Parathyroid adenoma (tissue), 2 donors: ENCODE measurements around the gene C6.

Source experiments
- H2AFZ ChIP-seq: fragments of 300-600 bp; sonication (generic); one replicate; pipeline ENCODE4 v1.7.0; 2017; ENCODE audit warnings: antibody characterized with exemption, mild to moderate bottlenecking
- H3K27ac ChIP-seq: fragments of 300-600 bp; sonication (generic); one replicate; pipeline ENCODE4 v1.7.0; 2017
- H3K27me3 ChIP-seq: fragments of 300-600 bp; sonication (generic); one replicate; pipeline ENCODE4 v1.7.0; 2017; ENCODE audit warnings: low read length; ENCODE audit not compliant: control insufficient read depth, insufficient read depth
- H3K36me3 ChIP-seq: fragments of 300-600 bp; sonication (generic); one replicate; pipeline ENCODE4 v1.7.0; 2017; ENCODE audit warnings: low read length; ENCODE audit not compliant: control insufficient read depth, insufficient read depth
- H3K4me1 ChIP-seq: fragments of 300-600 bp; sonication (generic); one replicate; pipeline ENCODE4 v1.7.0; 2017; ENCODE audit warnings: control low read depth
- H3K4me2 ChIP-seq: fragments of 300-600 bp; sonication (generic); one replicate; pipeline ENCODE4 v1.7.0; 2017; ENCODE audit warnings: low read length
- H3K4me3 ChIP-seq: fragments of 300-600 bp; sonication (generic); one replicate; pipeline ENCODE4 v1.7.0; 2017; ENCODE audit warnings: low read depth, low read length
- H3K79me2 ChIP-seq: fragments of 300-600 bp; sonication (generic); one replicate; pipeline ENCODE4 v1.7.0; 2017; ENCODE audit warnings: control low read depth
- H3K9ac ChIP-seq: fragments of 300-600 bp; sonication (generic); one replicate; pipeline ENCODE4 v1.7.0; 2017; ENCODE audit warnings: mild to moderate bottlenecking
- H3K9me3 ChIP-seq: fragments of 300-600 bp; sonication (generic); one replicate; pipeline ENCODE4 v1.7.0; 2017; ENCODE audit warnings: low read length; ENCODE audit not compliant: control insufficient read depth
- TF ChIP-seq, protein P1 (sequence below): fragments of 300-600 bp; sonication (generic); IDR thresholded peaks from one replicate; pipeline ENCODE4 v1.7.0; 2017; ENCODE audit warnings: antibody characterized with exemption, mild to moderate bottlenecking
- donor health status: primary hyperparathyroidism.

The C6 gene

DNA sequence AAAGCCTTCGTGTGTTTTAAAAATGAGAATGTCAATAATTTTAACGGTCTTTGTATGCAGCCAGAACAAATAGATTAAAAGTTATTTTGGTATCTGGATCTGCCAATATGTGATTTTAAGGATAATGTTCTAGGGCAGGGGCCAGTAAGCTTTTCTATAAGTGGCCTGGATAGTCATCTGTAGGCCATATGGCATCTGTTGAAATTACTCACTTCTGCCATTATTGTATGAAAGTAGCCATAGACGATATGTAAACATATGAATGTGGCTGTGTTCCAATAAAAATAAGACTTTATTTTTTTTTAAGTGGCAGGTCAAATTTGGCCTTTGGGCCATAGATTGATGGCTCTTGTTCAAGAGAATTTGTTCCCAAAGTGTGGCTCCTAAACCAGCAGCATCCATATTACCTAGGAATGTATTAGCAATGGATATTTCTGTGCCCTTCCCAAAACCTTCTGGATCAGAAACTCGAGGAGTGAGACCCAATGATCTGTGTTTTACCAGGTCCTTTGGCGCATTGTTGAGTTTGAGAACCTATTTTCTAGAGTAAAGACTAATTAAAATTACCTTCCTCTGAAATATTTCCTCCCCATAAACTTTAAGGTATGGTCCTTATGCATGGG lies 55.9 kb downstream of the C6 start:
- H3K9me3 ChIP-seq: no peaks in the 10 kb centered on the region
- H3K4me3 ChIP-seq: no peak overlapping the region
- no peaks in the 10 kb centered on the region for H3K36me3 ChIP-seq
- TF ChIP-seq, protein P1, sequence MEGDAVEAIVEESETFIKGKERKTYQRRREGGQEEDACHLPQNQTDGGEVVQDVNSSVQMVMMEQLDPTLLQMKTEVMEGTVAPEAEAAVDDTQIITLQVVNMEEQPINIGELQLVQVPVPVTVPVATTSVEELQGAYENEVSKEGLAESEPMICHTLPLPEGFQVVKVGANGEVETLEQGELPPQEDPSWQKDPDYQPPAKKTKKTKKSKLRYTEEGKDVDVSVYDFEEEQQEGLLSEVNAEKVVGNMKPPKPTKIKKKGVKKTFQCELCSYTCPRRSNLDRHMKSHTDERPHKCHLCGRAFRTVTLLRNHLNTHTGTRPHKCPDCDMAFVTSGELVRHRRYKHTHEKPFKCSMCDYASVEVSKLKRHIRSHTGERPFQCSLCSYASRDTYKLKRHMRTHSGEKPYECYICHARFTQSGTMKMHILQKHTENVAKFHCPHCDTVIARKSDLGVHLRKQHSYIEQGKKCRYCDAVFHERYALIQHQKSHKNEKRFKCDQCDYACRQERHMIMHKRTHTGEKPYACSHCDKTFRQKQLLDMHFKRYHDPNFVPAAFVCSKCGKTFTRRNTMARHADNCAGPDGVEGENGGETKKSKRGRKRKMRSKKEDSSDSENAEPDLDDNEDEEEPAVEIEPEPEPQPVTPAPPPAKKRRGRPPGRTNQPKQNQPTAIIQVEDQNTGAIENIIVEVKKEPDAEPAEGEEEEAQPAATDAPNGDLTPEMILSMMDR: no peak
- H3K27ac ChIP-seq: no peak overlapping the region
- H2AFZ ChIP-seq: no peak overlapping the region
- H3K27me3 ChIP-seq: no peaks in the 10 kb centered on the region
- H3K79me2 ChIP-seq: no peaks in the 10 kb centered on the region
- H3K4me1 ChIP-seq: no peaks in the 10 kb centered on the region
- H3K4me2 ChIP-seq: no peak overlapping the region
- no peak overlapping the region for H3K9ac ChIP-seq

DNA sequence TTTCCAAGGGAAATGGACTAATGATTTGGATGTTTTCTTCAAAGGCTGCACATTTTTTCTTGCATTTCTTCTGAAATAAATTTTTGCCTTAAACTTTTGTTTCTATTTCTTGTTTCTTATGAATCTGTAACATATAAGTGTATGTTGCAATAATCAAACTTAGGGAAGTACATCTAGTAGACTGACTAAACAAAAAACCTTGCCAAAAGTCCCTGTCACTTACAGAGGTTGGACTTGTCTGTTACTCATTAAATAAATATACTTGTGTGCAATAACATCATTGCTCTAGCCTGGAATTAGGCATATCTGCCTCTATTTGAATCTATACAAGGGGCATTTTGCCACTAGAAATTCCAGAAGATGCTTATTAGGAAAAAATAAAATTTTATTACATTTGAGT lies 56.6 kb downstream of the C6 start:
- Histone ChIP-seq H3K4me2 (no peak overlapping the region), H3K27ac (no peak overlapping the region), H3K9ac (no peak overlapping the region), H3K4me1 (no peaks in the 10 kb centered on the region), H3K9me3 (no peaks in the 10 kb centered on the region), H3K4me3 (no peak overlapping the region), H3K36me3 (no peaks in the 10 kb centered on the region), H3K79me2 (no peaks in the 10 kb centered on the region), H2AFZ (no peak overlapping the region), H3K27me3 (no peaks in the 10 kb centered on the region)
- TF ChIP-seq, protein P1: no peak

DNA sequence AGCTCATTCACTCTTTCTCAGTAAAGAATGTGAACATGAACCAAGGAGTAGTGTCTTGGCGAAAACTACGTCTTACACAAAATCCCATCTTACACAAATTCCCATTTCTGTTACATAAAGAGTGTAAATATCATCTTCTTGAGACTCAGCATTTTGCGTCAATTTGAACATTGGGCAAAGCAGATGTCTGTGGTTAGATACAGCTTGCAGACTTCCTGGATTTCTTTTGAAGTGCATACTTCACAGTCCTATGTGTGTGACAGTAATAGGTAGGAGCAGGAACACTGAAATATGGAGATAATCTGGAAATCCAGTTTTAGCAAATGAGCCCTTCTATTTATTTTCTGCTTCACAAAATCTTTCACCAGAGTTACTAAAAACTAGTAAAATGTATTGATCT lies 58.8 kb downstream of the C6 start:
- Histone ChIP-seq H3K79me2 (no peaks in the 10 kb centered on the region), H2AFZ (no peak overlapping the region), H3K27me3 (no peaks in the 10 kb centered on the region), H3K9me3 (no peaks in the 10 kb centered on the region), H3K9ac (no peak overlapping the region), H3K4me2 (no peak overlapping the region), H3K27ac (no peak overlapping the region), H3K36me3 (no peaks in the 10 kb centered on the region), H3K4me3 (no peak overlapping the region), H3K4me1 (no peaks in the 10 kb centered on the region)
- TF ChIP-seq, protein P1: no peak

DNA sequence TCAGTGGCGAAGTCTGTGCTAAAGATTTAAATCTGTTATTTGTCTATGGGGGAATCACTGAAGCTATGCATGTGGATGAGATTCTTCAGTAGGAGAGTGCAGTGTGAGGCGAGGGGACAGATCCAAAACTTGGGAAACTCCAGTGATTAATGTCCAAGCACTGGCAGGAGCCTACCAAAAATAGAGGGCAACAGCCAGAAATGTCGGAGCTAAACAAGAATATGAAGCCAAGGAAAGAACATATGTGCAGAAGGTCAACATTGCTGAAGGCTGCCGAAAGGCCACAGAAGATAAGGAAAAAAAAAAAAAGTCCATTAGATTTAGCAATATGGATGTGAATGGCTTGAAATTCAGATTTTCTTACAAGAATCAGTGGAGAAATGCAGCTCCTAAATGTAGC lies 61.8 kb downstream of the C6 start:
- Histone ChIP-seq H3K4me3 (no peak overlapping the region), H3K79me2 (no peaks in the 10 kb centered on the region), H2AFZ (no peak overlapping the region), H3K9me3 (no peaks in the 10 kb centered on the region), H3K27ac (no peak overlapping the region), H3K36me3 (no peaks in the 10 kb centered on the region), H3K4me1 (no peaks in the 10 kb centered on the region), H3K4me2 (no peak overlapping the region), H3K9ac (no peak overlapping the region), H3K27me3 (no peaks in the 10 kb centered on the region)
- TF ChIP-seq, protein P1: no peak

DNA sequence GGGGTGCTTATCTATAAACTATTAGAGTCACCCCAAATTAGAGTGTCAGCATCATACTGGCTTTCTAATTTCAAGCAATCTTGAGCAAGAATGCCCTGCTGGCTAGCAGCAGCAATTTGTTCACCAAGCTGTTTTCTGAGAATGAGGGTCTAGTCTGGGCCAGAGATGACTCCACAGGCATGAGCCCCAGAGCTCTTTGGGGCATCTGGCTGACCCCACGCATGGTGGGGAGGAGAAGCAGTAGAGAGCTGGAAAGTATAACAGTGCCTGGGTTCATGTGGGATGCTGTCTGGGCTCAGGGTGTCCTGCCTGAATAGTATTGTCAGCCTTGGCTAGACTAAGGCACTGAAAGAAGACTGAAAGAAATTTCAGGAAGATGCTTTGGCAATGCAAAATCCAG lies 64.9 kb downstream of the C6 start:
- no peaks in the 10 kb centered on the region for H3K27me3 ChIP-seq
- no peak overlapping the region for H3K27ac ChIP-seq
- no peak overlapping the region for H3K9ac ChIP-seq
- no peak overlapping the region for H3K4me3 ChIP-seq
- H3K4me2 ChIP-seq: no peak overlapping the region
- TF ChIP-seq, protein P1: no peak
- no peaks in the 10 kb centered on the region for H3K79me2 ChIP-seq
- H3K4me1 ChIP-seq: no peaks in the 10 kb centered on the region
- no peaks in the 10 kb centered on the region for H3K36me3 ChIP-seq
- no peaks in the 10 kb centered on the region for H3K9me3 ChIP-seq
- no peak overlapping the region for H2AFZ ChIP-seq
